HEK293 (cell line): ENCODE measurements around the gene ZNF576.

ENCODE experiments used
- CTCF ChIA-PET: fragments of 350-600 bp; formaldehyde crosslinking; extraction: SDS; loops from one replicate; lab custom pipeline; 2021; ENCODE audit warnings: antibody characterized with exemption; lab: Yijun Ruan, JAX
- POLR2A ChIA-PET: fragments of 300-600 bp; formaldehyde crosslinking; extraction: SDS; loops from one replicate; lab custom pipeline; 2020; ENCODE audit warnings: antibody characterized with exemption, inconsistent platforms; lab: Yijun Ruan, JAX
- H3K27ac ChIP-seq: fragments of 200-500 bp; sonication (Bioruptor generic); 2 replicates; pipeline ENCODE4 v1.5.1; 2014; ENCODE audit warnings: low read depth, low read length, control low read depth, inconsistent platforms; ENCODE audit errors: extremely low read depth
- H3K36me3 ChIP-seq, 2 experiments: fragments of 200-500 bp in 1 of 2; sonication (Bioruptor generic) in 1 of 2; 1 replicate in 1 of 2; 2 replicates in 1 of 2; pipeline ENCODE4 v1.5.1; 2014 to 2017; ENCODE audit warnings: inconsistent platforms in 2 of 2, low read length in 2 of 2; ENCODE audit not compliant: control insufficient read depth in 2 of 2, insufficient read depth in 1 of 2
- H3K4me1 ChIP-seq: fragments of 200-500 bp; sonication (Bioruptor generic); 2 replicates; pipeline ENCODE4 v1.5.1; 2014; ENCODE audit warnings: mild to moderate bottlenecking, low read length, inconsistent platforms; ENCODE audit not compliant: control insufficient read depth, insufficient read depth
- H3K4me3 ChIP-seq: 2 replicates; pipeline ENCODE4 v1.5.1; 2011; ENCODE audit warnings: low read depth, mild to moderate bottlenecking, control low read depth, low read length, moderate library complexity
- H3K9me3 ChIP-seq: fragments of 200-500 bp; sonication (Bioruptor generic); 2 replicates; pipeline ENCODE4 v1.5.1; 2014; ENCODE audit warnings: low read depth, low read length, inconsistent platforms; ENCODE audit not compliant: control insufficient read depth, insufficient read depth
- KLF8 ChIP-seq: fragments of 450-650 bp; formaldehyde crosslinking; IDR thresholded peaks from 2 replicates; pipeline ENCODE4 v1.5.1; 2016; ENCODE audit warnings: missing biosample characterization, missing genetic modification characterization
- YY2 ChIP-seq: fragments of 450-650 bp; formaldehyde crosslinking; IDR thresholded peaks from 2 replicates; pipeline ENCODE4 v1.5.1; 2016; ENCODE audit warnings: missing biosample characterization, missing genetic modification characterization
- ZNF121 ChIP-seq: fragments of 450-650 bp; formaldehyde crosslinking; IDR thresholded peaks from 2 replicates; pipeline ENCODE4 v1.5.1; 2016; ENCODE audit warnings: missing biosample characterization, missing genetic modification characterization
- ZNF155 ChIP-seq: fragments of 450-650 bp; formaldehyde crosslinking; IDR thresholded peaks from 2 replicates; pipeline ENCODE4 v1.5.1; 2016; ENCODE audit warnings: missing biosample characterization, missing genetic modification characterization
- ZNF169 ChIP-seq: fragments of 450-650 bp; formaldehyde crosslinking; IDR thresholded peaks from 2 replicates; pipeline ENCODE4 v1.5.1; 2016; ENCODE audit warnings: missing biosample characterization, missing genetic modification characterization
- ZNF174 ChIP-seq: fragments of 450-650 bp; formaldehyde crosslinking; IDR thresholded peaks from 2 replicates; pipeline ENCODE4 v1.5.0; 2017; ENCODE audit warnings: missing biosample characterization, mild to moderate bottlenecking, missing genetic modification characterization
- ZNF175 ChIP-seq: fragments of 450-650 bp; formaldehyde crosslinking; IDR thresholded peaks from 2 replicates; pipeline ENCODE4 v1.5.1; 2016; ENCODE audit warnings: missing biosample characterization, missing genetic modification characterization
- ZNF19 ChIP-seq: fragments of 450-650 bp; formaldehyde crosslinking; IDR thresholded peaks from 2 replicates; pipeline ENCODE4; 2016; ENCODE audit warnings: missing biosample characterization, missing genetic modification characterization, low read depth
- ZNF221 ChIP-seq: fragments of 450-650 bp; formaldehyde crosslinking; IDR thresholded peaks from 2 replicates; pipeline ENCODE4 v1.5.1; 2017; ENCODE audit warnings: missing biosample characterization, missing genetic modification characterization, borderline replicate concordance
- ZNF335 ChIP-seq: fragments of 450-650 bp; formaldehyde crosslinking; conservative IDR thresholded peaks from 2 replicates; pipeline ENCODE4 v1.5.1; 2016; ENCODE audit warnings: missing biosample characterization, missing genetic modification characterization
- ZNF354C ChIP-seq: fragments of 450-650 bp; formaldehyde crosslinking; IDR thresholded peaks from 2 replicates; pipeline ENCODE4 v1.5.1; 2016; ENCODE audit warnings: missing biosample characterization, missing genetic modification characterization, low read depth, borderline replicate concordance
- ZNF423 ChIP-seq: fragments of 450-650 bp; formaldehyde crosslinking; IDR thresholded peaks from 2 replicates; pipeline ENCODE4 v1.5.1; 2016; ENCODE audit warnings: missing biosample characterization, missing genetic modification characterization
- ZNF426 ChIP-seq: fragments of 450-650 bp; formaldehyde crosslinking; IDR thresholded peaks from 2 replicates; pipeline ENCODE4 v1.5.1; 2017; ENCODE audit warnings: missing biosample characterization, missing genetic modification characterization, mild to moderate bottlenecking, inconsistent platforms, moderate library complexity
- ZNF488 ChIP-seq: fragments of 450-650 bp; formaldehyde crosslinking; IDR thresholded peaks from 2 replicates; pipeline ENCODE4 v1.5.1; 2016; ENCODE audit warnings: missing biosample characterization, missing genetic modification characterization
- ZNF501 ChIP-seq: fragments of 450-650 bp; formaldehyde crosslinking; IDR thresholded peaks from 2 replicates; pipeline ENCODE4 v1.5.1; 2016; ENCODE audit warnings: missing biosample characterization, missing genetic modification characterization
- ZNF549 ChIP-seq: fragments of 450-650 bp; IDR thresholded peaks from 2 replicates; pipeline ENCODE4 v1.5.1; 2018; ENCODE audit warnings: missing biosample characterization, missing genetic modification characterization, mild to moderate bottlenecking, inconsistent platforms, moderate library complexity
- ZNF677 ChIP-seq: fragments of 450-650 bp; IDR thresholded peaks from 2 replicates; pipeline ENCODE4 v1.5.0; 2018; ENCODE audit warnings: missing biosample characterization, mild to moderate bottlenecking, missing genetic modification characterization, moderate library complexity
- ZNF76 ChIP-seq: fragments of 450-650 bp; formaldehyde crosslinking; IDR thresholded peaks from 2 replicates; pipeline ENCODE4; 2016; ENCODE audit warnings: low read depth, missing biosample characterization, missing genetic modification characterization, borderline replicate concordance
- TF ChIP-seq, protein P1 (sequence below): fragments of 450-650 bp; formaldehyde crosslinking; IDR thresholded peaks from 2 replicates; pipeline ENCODE4 v1.5.1; 2016; ENCODE audit warnings: missing biosample characterization, missing genetic modification characterization, borderline replicate concordance
- TF ChIP-seq, protein P2 (sequence below): fragments of 450-650 bp; formaldehyde crosslinking; IDR thresholded peaks from 2 replicates; pipeline ENCODE4 v1.5.1; 2016; ENCODE audit warnings: missing biosample characterization, missing genetic modification characterization, borderline replicate concordance

Gene ZNF576

GRCh38 chr19:43640424-43640757 lies 44.0 kb downstream of the ZNF576 start (continued):
- TF ChIP-seq, protein P1, sequence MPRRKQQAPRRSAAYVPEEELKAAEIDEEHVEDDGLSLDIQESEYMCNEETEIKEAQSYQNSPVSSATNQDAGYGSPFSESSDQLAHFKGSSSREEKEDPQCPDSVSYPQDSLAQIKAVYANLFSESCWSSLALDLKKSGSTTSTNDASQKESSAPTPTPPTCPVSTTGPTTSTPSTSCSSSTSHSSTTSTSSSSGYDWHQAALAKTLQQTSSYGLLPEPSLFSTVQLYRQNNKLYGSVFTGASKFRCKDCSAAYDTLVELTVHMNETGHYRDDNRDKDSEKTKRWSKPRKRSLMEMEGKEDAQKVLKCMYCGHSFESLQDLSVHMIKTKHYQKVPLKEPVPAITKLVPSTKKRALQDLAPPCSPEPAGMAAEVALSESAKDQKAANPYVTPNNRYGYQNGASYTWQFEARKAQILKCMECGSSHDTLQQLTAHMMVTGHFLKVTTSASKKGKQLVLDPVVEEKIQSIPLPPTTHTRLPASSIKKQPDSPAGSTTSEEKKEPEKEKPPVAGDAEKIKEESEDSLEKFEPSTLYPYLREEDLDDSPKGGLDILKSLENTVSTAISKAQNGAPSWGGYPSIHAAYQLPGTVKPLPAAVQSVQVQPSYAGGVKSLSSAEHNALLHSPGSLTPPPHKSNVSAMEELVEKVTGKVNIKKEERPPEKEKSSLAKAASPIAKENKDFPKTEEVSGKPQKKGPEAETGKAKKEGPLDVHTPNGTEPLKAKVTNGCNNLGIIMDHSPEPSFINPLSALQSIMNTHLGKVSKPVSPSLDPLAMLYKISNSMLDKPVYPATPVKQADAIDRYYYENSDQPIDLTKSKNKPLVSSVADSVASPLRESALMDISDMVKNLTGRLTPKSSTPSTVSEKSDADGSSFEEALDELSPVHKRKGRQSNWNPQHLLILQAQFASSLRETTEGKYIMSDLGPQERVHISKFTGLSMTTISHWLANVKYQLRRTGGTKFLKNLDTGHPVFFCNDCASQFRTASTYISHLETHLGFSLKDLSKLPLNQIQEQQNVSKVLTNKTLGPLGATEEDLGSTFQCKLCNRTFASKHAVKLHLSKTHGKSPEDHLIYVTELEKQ, result peak; percentile 2; the same call in 1 of the 2 replicates
- TF ChIP-seq, protein P2, sequence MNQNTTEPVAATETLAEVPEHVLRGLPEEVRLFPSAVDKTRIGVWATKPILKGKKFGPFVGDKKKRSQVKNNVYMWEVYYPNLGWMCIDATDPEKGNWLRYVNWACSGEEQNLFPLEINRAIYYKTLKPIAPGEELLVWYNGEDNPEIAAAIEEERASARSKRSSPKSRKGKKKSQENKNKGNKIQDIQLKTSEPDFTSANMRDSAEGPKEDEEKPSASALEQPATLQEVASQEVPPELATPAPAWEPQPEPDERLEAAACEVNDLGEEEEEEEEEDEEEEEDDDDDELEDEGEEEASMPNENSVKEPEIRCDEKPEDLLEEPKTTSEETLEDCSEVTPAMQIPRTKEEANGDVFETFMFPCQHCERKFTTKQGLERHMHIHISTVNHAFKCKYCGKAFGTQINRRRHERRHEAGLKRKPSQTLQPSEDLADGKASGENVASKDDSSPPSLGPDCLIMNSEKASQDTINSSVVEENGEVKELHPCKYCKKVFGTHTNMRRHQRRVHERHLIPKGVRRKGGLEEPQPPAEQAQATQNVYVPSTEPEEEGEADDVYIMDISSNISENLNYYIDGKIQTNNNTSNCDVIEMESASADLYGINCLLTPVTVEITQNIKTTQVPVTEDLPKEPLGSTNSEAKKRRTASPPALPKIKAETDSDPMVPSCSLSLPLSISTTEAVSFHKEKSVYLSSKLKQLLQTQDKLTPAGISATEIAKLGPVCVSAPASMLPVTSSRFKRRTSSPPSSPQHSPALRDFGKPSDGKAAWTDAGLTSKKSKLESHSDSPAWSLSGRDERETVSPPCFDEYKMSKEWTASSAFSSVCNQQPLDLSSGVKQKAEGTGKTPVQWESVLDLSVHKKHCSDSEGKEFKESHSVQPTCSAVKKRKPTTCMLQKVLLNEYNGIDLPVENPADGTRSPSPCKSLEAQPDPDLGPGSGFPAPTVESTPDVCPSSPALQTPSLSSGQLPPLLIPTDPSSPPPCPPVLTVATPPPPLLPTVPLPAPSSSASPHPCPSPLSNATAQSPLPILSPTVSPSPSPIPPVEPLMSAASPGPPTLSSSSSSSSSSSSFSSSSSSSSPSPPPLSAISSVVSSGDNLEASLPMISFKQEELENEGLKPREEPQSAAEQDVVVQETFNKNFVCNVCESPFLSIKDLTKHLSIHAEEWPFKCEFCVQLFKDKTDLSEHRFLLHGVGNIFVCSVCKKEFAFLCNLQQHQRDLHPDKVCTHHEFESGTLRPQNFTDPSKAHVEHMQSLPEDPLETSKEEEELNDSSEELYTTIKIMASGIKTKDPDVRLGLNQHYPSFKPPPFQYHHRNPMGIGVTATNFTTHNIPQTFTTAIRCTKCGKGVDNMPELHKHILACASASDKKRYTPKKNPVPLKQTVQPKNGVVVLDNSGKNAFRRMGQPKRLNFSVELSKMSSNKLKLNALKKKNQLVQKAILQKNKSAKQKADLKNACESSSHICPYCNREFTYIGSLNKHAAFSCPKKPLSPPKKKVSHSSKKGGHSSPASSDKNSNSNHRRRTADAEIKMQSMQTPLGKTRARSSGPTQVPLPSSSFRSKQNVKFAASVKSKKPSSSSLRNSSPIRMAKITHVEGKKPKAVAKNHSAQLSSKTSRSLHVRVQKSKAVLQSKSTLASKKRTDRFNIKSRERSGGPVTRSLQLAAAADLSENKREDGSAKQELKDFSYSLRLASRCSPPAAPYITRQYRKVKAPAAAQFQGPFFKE, result 0 out of 2 replicates have a peak, but pooled peaks have one; percentile 9
- TF ChIP-seq ZNF169 (no peak; the same call in 1 of the 2 replicates), ZNF354C (tag by site-specific recombination) (no peak), ZNF423 (tag by site-specific recombination) (no peak), ZNF221 (no peak), YY2 (no peak), ZNF549 (tag by site-specific recombination) (no peak), ZNF501 (no peak), ZNF335 (tag by site-specific recombination) (no peak), ZNF121 (tag by site-specific recombination) (no peak), ZNF19 (tag by site-specific recombination) (no peak), ZNF155 (tag by site-specific recombination) (no peak), ZNF174 (tag by site-specific recombination) (no peak), ZNF175 (tag by site-specific recombination) (0 out of 2 replicates have a peak, but pooled peaks have one; percentile 2)
- TF ChIP-seq, all 188 proteins: peak for 8

DNA sequence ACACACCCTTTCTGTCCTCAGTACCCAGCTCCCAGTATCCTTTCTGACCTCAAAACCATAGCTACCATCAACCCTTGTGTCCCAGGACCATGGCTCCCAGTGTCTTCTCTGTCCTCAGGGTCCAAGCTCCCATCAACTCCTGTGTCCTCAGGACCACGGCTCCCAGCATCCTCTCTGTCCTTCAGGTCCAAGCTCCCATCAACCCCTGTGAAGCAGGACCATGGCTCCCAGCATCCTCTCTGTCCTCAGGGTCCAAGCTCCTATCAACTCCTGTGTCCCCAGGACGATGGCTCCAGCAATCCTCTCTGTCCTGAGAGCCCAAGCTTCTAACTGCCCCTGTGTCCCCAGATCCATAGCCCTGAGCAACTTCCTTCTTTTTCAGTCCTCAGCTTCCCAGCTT lies 44.9 kb downstream of the ZNF576 start:
- TF ChIP-seq KLF8 (tag by site-specific recombination) (no peak), ZNF76 (tag by site-specific recombination) (peak; percentile 91), ZNF677 (tag by site-specific recombination) (no peak), ZNF426 (tag by site-specific recombination) (no peak), ZNF488 (tag by site-specific recombination) (no peak)
- peaks cover 0 to 5% of the 10 kb centered on the region in 2 experiments; a peak in 1 of 3 replicates for H3K36me3 ChIP-seq
- no peak overlapping the region for H3K4me3 ChIP-seq
- ChIA-PET POLR2A (interaction anchor here (0.5 to 2.9 kb wide), 9 partner anchors 7 to 109 kb away, joined by 3 to 13 read pairs (median 4); partner anchors contain the start of genes IRGQ, ZNF428, ZNF575 and ZNF576), CTCF (interaction anchor here (0.5 to 4.5 kb wide), 7 partner anchors 11 to 194 kb away, joined by 3 to 27 read pairs (median 4); no protein-coding TSS in a partner anchor)
- no peak overlapping the region for H3K27ac ChIP-seq
- H3K9me3 ChIP-seq, result peaks cover 5% of the 10 kb centered on the region; the same call in 1 of the 2 replicates
- H3K4me1 ChIP-seq, result peaks cover 17% of the 10 kb centered on the region
